NCI-H2227 treated with DMSO at 0.1 percent for 48 hours (cell line): ENCODE results near the gene SEPTIN1.
"Not testable (repeated sequence)": the region's sequence is repeated elsewhere in the genome, so short reads cannot be mapped to it uniquely, and the experiment has no call there.

Experiments
- DNase-seq: peaks from one replicate; lab custom pipeline; 2025; lab: John Stamatoyannopoulos, UW

The SEPTIN1 gene

DNA sequence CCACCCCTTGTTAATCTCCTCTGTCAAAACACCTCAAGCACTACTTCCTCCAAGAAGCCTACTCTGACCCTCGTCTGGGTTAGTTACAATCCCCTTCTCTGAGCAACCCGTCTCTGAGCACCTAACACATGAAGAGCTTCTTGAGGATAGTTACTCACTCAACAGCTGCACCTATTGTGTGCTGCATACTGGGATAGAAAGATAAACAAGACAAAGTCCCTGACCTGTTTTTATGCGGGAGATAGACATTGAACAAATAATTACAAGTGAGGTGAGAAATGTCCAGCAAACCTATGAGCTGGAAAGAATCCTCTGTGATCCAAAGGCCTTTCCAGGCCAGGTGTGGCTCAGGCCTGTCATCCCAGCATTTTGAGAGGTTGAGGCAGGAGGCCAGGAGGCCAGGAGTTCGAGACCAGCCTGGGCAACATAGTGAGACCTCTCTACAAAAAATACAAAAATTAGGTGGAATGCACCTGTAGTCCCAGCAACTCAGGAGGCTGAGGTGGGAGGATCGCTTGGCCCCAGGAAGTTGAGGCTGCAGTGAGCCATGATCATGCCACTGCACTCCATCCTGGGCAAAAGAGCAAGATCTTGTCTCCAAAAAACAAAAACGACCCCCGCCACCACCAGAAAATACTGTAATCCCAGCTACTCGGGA lies 19.5 kb upstream of the SEPTIN1 start:
- no peak for DNase-seq

GRCh38 chr16:30399435-30400186 lies 17.2 kb upstream of the SEPTIN1 start:
- DNase-seq, result no peak

GRCh38 chr16:30398661-30399434 lies 16.5 kb upstream of the SEPTIN1 start:
- peak; percentile 3 for DNase-seq

DNA sequence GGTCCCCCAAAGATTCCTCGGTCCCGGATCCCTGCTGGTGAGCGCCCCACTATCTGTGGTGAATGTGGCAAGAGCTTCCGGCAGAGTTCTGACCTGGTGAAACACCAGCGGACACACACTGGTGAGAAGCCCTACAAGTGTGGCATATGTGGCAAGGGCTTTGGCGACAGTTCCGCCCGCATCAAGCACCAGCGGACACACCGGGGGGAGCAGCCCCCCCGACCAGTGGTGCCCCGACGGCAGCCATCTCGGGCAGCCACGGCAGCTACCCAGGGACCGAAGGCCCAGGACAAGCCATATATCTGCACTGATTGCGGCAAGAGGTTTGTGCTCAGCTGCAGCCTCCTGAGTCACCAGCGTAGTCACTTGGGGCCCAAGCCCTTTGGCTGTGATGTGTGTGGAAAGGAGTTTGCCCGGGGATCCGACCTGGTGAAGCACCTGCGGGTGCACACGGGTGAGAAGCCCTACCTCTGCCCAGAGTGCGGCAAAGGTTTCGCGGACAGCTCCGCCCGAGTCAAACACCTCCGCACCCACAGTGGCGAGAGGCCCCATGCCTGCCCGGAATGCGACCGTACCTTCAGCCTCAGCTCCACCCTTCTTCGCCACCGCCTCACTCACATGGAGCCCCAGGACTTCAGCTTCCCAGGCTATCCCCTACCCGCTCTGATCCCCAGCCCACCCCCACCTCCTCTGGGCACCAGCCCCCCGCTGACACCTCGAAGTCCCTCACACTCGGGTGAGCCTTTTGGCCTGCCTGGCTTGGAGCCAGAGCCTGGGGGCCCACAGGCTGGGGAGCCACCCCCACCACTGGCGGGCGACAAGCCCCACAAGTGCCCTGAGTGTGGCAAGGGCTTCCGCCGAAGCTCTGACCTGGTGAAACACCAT lies 15.7 kb upstream of the SEPTIN1 start:
- no peak for DNase-seq

DNA sequence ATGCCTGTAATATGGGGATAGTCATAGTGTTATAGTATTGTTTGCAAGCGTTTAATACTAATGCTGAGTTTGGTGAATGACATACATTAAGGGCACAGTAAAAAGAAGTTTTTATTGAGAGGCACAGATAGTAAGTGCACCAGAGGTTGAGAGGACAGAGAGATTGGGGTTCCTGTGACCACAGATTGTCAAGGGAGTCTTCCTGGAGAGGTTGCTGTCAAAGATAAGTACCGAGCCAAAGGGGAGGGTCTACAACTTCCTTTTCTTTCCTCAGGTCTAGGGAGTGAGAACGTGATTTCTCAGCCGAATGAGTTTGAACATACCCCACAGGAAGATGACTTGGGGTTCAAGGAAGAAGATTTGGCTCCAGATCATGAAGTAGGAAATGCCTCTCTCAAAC lies 14.7 kb upstream of the SEPTIN1 start:
- DNase-seq, result no peak

DNA sequence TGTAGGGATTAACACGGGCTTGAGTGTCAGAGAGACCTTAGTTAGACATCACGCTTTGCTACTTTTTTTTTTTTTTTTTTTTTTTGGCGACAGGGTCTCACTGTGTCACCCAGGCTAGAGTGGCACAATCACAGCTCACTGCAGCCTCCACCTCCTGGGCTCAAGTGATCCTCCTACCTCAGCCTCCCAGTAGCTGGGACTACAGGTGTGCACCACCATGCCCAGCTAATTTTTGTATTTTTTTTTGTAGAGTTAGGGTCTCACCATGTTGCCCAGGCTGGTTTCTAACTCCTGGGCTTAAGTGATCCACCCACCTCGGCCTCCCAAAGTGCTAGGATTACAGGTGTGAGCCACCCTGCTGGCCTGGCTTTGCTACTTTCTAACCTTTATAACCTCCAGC lies 14.3 kb upstream of the SEPTIN1 start:
- not testable (repeated sequence) for DNase-seq

GRCh38 chr16:30395992-30396585 lies 13.7 kb upstream of the SEPTIN1 start:
- peak; percentile 21 for DNase-seq

- peak; percentile 95 for DNase-seq
Observed at GRCh38 chr16:30395155-30395991, 13.0 kb upstream of the SEPTIN1 start, which contains the start of gene ZNF48. ZNF48 (plus strand) TSS chr16:30395420; CDS start chr16:30395795, 375 bp downstream.

- peak; percentile 80 for DNase-seq
Observed at GRCh38 chr16:30394592-30395154, 12.3 kb upstream of the SEPTIN1 start.

DNA sequence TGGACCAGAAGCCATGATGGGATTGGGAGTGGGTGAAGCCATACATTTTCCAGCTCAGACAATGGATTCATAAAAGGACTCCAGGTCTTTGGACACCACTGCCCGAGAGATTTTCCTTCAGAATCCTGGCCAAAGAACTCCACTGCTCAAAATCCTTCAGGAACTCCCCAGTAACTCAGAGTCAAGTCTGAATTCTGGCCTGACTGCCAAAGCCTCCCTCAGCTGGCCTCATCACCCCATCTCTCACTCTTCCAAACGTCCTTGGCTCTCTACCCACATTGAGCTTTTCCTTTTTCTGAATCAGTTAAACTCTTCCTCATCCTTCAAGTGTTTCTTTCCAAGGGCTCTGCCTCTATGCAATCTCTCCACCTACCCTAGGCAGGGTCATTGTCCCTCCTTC lies 1.2 kb upstream of the SEPTIN1 start:
- no peak for DNase-seq

GRCh38 chr16:30381291-30382041 lies 895 bp downstream of the SEPTIN1 start:
- no peak for DNase-seq

DNA sequence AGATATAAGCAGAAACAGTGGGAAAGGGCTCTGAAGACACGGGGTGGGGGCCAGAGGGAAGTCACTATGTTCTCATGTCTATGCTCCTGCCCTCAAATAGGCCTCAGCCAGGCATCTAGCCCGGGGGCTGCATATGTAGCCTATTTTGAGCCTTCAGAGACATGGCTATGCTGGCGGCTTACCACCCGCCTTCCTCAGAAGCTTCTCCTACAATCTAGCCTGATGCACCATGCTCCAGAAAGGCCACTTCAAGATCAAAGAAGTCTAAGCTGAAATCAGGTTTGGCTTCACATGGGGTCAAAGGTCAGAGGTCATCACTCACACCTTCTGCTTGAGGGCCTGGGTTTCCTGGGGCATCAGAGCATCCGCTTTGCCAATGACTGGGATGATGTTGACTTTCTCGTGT lies 1.6 kb downstream of the SEPTIN1 start:
- no peak for DNase-seq

GRCh38 chr16:30380072-30380802 lies 2.1 kb downstream of the SEPTIN1 start:
- no peak for DNase-seq

DNA sequence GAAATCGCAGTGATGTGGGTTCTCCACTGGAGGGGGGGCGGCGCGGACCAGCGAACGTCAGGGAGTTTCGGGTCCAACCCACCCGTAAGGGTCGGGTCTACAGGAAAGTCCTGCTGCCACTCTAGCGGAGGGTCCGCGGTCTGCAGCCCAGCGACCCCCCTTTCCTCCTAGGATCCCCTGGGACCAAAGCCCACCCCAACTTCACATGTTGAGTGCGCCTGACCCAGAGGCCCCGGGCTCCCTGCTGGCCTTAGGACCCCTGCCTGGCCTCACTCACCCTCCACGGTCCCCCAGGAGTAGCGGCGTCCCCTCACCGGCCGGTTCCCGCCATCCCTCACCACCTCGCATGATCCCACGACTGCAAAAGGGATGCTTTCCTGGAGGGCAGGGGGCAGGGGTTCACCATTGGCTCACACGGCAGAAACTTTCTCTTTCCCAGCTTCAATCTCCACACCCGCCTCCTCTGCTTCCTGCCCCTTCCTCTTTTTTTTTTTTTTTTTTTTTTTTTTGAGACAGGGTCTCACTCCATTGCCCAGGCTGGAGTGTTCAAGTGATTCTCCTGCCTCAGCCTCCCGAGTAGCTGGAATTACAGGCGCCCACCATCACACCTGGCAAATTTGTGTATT lies 3.1 kb downstream of the SEPTIN1 start:
- no peak for DNase-seq

DNA sequence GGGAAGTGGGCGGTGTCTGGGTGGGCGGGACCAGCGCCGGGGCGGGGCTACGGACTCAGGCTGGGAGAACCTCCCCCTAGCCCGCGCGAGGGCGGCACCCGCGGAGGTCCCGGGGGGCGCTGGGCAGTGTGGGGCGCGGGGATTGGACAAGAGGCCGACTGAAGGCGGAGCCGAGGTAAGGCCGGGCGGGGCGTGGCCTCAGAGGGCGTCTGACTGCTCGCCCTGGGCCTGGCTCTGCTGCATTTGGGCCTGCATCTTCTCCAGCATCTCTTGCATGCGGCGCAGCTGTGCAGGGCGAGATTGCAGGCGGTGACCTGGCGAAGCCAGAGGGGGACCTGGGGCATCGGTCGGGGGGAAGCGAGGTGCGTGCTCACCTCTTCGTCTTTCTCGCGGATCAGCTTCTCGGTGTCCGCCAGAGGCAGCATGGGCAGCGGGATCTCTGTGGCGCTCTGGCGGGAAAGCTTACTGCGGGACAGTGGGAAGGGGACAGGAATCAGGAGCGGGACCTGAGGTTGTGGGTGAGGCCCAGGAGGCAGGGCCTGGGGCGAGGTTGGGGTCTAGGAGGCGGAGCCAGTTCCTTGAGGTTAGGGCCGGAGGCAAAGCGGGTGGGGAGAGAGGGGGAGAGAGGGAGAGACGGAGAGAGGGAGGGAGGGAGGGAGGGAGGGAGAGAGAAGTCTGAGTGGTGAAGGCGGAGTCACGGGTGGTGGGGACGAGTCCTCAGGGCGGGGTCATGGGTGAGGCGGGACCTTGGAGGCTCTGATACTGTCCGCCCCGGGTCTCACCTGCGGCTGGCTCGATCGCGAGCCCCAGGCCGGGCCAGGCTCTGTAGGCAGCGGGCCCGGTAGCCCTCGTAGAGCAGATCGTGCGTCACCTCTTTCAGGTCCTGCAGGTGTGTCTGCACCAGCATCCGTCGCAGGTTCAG lies 3.9 kb downstream of the SEPTIN1 start:
- DNase-seq, result peak; percentile 98

DNA sequence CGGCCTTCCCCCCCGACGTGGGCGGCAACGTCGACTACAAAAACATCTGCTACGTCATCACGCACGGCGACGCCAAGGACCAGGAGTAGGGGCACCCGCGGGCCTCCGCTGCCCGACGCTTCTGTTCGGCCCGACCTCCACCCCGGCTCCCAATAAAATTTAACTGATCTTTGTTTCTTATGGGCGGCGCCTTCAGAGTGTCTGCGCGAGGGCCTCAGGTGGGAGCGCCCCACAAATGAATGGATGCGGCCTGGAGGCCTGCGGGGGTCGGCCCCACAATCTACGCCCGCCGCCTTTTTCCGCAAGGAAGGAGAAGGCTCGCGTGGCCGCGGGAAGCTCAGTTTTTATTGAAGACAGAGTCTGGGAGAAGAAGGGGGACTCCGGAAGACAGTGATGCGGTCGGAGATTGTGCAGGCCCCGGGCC lies 4.5 kb downstream of the SEPTIN1 start:
- peak; percentile 91 for DNase-seq
